ENCODE measurements around the gene MACF1.

Gene MACF1

DNA sequence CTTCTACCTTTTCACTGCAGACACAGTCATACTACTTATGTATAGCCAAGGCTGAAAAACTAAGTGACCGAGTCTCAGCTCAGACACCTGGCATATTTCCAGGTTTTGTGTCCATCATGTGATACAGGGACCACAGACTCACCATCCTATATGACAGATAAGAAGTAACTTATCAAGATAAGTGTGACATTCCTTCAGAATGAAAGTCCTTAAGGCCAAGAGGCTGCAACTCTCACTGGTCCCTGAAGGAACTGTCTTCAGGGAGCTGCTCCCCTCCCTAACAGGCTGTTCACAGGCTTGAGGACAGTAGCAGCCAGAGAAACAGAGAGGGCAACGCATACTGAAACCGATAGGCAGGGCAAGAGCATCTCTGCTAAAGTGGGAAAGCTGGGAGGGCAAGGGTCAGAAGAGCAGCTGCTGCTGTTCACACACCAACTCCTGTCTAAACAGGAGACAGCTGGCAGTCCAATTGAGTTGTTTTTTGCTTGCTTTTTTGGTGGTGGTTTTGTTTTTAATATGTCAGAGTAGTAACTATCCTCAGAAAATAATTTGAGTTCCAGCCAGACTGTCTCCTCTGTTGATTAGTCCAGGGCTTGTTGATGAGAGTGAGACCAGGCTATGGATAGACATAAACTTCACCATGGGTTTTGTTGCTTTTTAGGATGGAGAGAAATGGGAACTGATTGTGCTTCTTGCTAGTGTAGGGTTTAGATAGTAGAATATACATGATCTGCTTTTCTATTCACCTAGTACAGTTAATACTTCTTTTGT is 67.7 kb downstream of the MACF1 start:
- no peak overlapping the region for H3K27ac ChIP-seq (ENCODE audit: low read length)
- H3K9me3 ChIP-seq (ENCODE audit: insufficient read depth, low read depth, low read length) = no peaks in the 10 kb centered on the region
- no peak overlapping the region for H3K4me3 ChIP-seq (ENCODE audit: low read length)
- H3K27me3 ChIP-seq (ENCODE audit: insufficient read depth, low read length) = no peaks in the 10 kb centered on the region
- no peaks in the 10 kb centered on the region for H3K36me3 ChIP-seq (ENCODE audit: insufficient read depth, low read depth, low read length)
- no peak overlapping the region for H3K9ac ChIP-seq (ENCODE audit: low read depth, low read length)
- peaks cover 35% of the 10 kb centered on the region for H3K4me1 ChIP-seq (ENCODE audit: insufficient read depth, low read length)

DNA sequence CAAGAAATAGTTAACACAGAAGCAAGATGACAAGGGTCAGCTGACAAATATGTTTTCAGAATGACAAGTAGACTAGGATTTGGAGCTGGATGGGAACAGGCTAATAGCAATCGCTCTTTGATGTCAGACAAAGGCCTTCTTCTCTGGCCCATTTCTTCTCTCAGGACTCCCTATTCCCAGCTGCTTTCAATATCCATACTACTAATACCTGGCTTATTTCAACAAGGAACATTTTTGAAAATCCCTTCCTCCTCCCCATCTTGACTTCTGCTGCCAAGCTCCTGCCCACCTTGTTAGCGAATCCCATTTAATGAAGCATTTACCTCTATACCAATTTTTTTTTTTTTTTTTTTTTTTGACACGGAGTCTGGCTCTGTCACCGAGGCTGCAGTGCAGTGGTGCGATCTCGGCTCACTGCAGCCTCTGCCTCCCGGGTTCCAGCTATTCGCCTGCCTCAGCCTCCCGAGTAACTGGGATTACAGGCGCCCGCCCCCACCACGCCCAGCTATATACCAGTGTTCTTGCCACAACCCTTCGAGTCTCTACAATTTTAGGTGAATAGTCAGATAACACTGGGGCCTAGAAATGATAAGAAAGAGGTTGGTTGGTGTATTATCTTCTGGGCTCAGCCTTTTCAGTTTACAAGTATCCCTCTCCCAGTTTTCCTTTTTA is 68.4 kb downstream of the MACF1 start:
- H3K4me1 ChIP-seq (ENCODE audit: insufficient read depth, low read length) = peaks cover 37% of the 10 kb centered on the region
- H3K4me3 ChIP-seq (ENCODE audit: low read length) = no peak overlapping the region
- H3K9ac ChIP-seq (ENCODE audit: low read depth, low read length) = no peak overlapping the region
- H3K9me3 ChIP-seq (ENCODE audit: insufficient read depth, low read depth, low read length) = no peaks in the 10 kb centered on the region
- no peak overlapping the region for H3K27ac ChIP-seq (ENCODE audit: low read length)
- H3K36me3 ChIP-seq (ENCODE audit: insufficient read depth, low read depth, low read length) = no peaks in the 10 kb centered on the region
- no peaks in the 10 kb centered on the region for H3K27me3 ChIP-seq (ENCODE audit: insufficient read depth, low read length)

DNA sequence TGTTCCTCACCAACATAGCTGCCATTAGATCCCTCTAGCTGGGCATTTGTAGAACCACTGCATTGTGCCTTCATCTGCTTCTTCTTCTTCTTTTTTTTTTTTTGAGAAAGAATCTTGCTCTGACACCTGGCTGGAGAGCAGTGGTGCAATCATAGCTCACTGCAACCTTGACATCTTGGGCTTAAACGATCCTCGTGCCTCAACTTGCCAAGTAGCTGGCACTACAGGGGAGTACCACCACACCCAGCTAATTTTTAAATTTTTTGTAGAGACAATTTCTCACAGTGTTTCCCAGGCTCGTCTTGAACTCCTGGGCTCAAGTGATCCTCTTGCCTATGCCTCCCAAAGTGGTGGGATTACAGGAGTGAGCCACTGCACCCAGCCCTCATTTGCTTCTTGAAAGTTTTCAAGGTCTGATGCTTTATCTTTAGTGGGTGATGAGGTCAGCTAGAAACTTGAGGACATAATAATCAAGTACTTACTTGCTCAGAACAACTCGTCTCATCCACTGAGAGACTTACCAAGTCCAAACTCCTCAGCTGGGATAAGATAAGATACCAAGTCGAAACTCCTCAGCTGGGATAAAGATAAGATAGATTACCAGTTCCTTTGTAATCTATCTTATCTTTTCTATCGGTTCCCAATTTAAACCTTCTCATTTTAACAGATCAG is 71.5 kb downstream of the MACF1 start:
- H3K36me3 ChIP-seq (ENCODE audit: insufficient read depth, low read depth, low read length) = no peaks in the 10 kb centered on the region
- H3K4me3 ChIP-seq (ENCODE audit: low read length) = no peak overlapping the region
- H3K4me1 ChIP-seq (ENCODE audit: insufficient read depth, low read length) = peaks cover 32% of the 10 kb centered on the region
- H3K9ac ChIP-seq (ENCODE audit: low read depth, low read length) = no peak overlapping the region
- H3K9me3 ChIP-seq (ENCODE audit: insufficient read depth, low read depth, low read length) = no peaks in the 10 kb centered on the region
- H3K27me3 ChIP-seq (ENCODE audit: insufficient read depth, low read length) = no peaks in the 10 kb centered on the region
- H3K27ac ChIP-seq (ENCODE audit: low read length) = no peak overlapping the region

DNA sequence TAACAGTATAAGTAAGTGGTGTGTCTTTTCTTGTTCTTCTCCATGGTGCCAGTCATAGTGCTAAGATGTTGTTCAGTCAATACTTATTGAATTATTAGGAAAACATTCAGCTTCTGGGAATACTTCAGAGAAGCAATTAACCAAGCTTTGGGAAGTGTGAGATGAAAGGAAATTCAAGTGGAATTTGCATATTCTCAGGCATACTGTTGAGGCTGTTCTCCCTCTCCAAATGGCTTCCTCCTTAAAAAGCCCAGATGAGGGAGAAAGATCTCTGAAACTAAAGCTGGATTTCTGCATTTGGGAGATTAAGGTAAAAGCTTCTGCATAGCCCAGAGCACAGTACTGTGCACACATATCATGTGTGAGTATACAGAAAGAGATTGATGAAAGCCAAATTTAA is 73.4 kb downstream of the MACF1 start:
- H3K4me1 ChIP-seq (ENCODE audit: insufficient read depth, low read length) = peaks cover 38% of the 10 kb centered on the region
- H3K9ac ChIP-seq (ENCODE audit: low read depth, low read length) = no peak overlapping the region; the same call in 1 of the 2 replicates
- peaks cover 9% of the 10 kb centered on the region for H3K36me3 ChIP-seq (ENCODE audit: insufficient read depth, low read depth, low read length)
- no peaks in the 10 kb centered on the region for H3K27me3 ChIP-seq (ENCODE audit: insufficient read depth, low read length)
- H3K4me3 ChIP-seq (ENCODE audit: low read length) = peak overlapping the region; percentile 8; the same call in 1 of the 2 replicates
- H3K27ac ChIP-seq (ENCODE audit: low read length) = no peak overlapping the region
- H3K9me3 ChIP-seq (ENCODE audit: insufficient read depth, low read depth, low read length) = no peaks in the 10 kb centered on the region

DNA sequence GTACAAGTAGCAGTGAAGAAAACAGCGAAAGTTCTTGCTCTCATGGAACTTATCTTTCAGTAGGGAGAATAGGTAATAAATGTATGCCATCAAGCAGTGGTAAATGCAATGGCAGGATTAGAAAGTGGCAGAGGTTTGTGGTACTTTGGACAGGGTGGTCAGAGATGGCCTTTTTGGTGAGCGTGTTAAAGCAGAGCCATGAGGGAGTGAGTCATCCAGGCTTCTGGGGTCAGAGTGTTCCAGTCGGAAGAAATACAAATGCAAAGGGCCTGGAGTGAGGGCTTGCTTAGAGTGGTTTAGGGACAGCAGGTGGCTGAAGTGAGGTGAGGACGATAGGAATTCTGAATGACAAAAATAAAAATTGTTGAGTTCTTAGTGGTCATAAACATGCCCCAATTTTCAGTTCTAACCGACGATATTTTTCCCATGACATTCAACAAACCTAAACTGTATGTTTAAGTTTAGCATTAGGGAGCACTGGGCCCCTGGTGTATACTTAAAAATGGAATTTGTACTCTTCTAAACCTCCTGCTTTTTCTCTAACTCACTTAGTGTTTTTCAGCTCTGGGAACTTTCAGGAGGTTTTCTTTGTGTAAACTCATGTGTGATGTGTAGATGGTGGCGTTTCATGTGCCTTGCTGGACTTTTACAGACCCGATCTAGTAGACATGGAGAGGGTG is 78.2 kb downstream of the MACF1 start:
- Histone ChIP-seq H3K27ac (ENCODE audit: low read length) (no peak overlapping the region), H3K27me3 (ENCODE audit: insufficient read depth, low read length) (no peaks in the 10 kb centered on the region), H3K9me3 (ENCODE audit: insufficient read depth, low read depth, low read length) (no peaks in the 10 kb centered on the region), H3K9ac (ENCODE audit: low read depth, low read length) (no peak overlapping the region), H3K4me3 (ENCODE audit: low read length) (no peak overlapping the region), H3K36me3 (ENCODE audit: insufficient read depth, low read depth, low read length) (peaks cover 52% of the 10 kb centered on the region), H3K4me1 (ENCODE audit: insufficient read depth, low read length) (peaks cover 26% of the 10 kb centered on the region)

DNA sequence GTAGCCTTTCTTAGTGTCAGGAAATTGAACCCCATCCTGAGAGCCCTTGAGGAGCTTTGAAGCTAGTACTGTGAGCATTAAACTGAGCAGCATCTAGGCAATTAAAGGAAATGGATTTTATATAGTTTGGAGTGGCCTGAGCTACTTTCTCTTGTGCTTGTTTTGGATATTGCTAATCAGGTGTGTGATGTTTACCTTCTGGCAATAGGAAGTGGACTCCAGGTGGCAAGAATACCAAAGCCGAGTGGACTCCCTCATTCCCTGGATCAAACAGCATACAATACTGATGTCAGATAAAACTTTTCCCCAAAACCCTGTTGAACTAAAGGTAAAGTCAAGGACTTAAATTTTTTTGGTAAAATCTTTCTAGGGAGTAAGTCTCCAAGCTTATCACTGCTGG is 79.4 kb downstream of the MACF1 start:
- Histone ChIP-seq H3K27me3 (ENCODE audit: insufficient read depth, low read length) (no peaks in the 10 kb centered on the region), H3K9ac (ENCODE audit: low read depth, low read length) (no peak overlapping the region), H3K36me3 (ENCODE audit: insufficient read depth, low read depth, low read length) (peaks cover 64% of the 10 kb centered on the region), H3K4me3 (ENCODE audit: low read length) (no peak overlapping the region), H3K9me3 (ENCODE audit: insufficient read depth, low read depth, low read length) (no peaks in the 10 kb centered on the region), H3K27ac (ENCODE audit: low read length) (no peak overlapping the region), H3K4me1 (ENCODE audit: insufficient read depth, low read length) (peaks cover 14% of the 10 kb centered on the region)

DNA sequence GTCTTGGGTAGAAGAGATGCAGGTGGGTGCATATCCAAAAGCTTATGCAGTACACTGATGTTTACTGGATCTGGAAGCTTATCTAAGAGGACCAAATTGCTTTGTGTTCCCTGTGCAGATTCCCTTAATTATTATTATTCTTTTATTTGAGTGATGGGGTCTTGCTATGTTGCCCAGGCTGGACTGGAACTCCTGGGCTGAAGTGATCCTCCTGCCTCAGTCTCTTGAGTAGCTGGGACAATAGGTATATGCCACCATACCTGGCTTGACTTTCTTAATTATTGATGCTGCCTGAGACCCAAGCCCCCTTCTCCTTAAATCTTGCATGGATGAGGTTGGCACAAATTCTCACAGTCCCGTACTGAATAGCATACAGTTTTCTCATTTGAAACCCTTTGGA is 83.0 kb downstream of the MACF1 start:
- no peaks in the 10 kb centered on the region for H3K27me3 ChIP-seq (ENCODE audit: insufficient read depth, low read length)
- no peak overlapping the region for H3K9ac ChIP-seq (ENCODE audit: low read depth, low read length)
- peaks cover 78% of the 10 kb centered on the region for H3K36me3 ChIP-seq (ENCODE audit: insufficient read depth, low read depth, low read length)
- no peak overlapping the region for H3K27ac ChIP-seq (ENCODE audit: low read length)
- H3K9me3 ChIP-seq (ENCODE audit: insufficient read depth, low read depth, low read length) = no peaks in the 10 kb centered on the region
- no peaks in the 10 kb centered on the region for H3K4me1 ChIP-seq (ENCODE audit: insufficient read depth, low read length)
- no peak overlapping the region for H3K4me3 ChIP-seq (ENCODE audit: low read length)

DNA sequence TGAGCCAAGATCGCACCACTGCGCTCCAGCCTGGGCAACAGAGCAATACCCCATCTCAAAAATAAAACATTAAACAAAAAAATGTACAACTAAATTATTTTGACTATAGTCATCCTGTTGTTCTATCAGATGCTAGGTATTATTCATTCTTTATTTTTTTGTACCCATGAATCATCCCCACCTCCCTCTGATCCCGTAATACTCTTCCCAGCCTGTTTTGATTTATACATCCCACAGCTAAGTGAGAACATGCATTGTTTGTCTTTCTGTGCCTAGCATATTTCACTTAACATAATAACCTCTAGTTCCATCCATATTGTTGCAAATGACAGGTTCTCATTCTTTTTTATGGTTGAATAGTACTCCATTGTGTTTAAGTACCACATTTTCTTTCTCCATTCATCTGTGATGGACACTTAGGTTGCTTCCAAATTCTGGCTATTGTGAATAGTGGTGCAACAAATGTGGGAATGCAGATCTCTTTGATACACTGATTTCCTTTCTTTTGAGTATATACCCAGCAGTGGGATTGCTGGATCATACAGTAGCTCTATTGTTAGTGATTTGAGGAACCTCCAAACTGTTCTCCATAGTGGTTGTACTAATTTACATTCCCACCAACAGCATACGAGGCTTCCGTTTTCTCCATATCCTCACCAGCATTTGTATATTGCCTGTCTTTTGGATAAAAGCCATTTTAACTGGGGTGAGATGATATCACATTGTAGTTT is 84.4 kb downstream of the MACF1 start:
- no peak overlapping the region for H3K4me3 ChIP-seq (ENCODE audit: low read length)
- peaks cover 78% of the 10 kb centered on the region for H3K36me3 ChIP-seq (ENCODE audit: insufficient read depth, low read depth, low read length)
- no peaks in the 10 kb centered on the region for H3K4me1 ChIP-seq (ENCODE audit: insufficient read depth, low read length)
- no peaks in the 10 kb centered on the region for H3K9me3 ChIP-seq (ENCODE audit: insufficient read depth, low read depth, low read length)
- H3K9ac ChIP-seq (ENCODE audit: low read depth, low read length) = no peak overlapping the region
- H3K27me3 ChIP-seq (ENCODE audit: insufficient read depth, low read length) = no peaks in the 10 kb centered on the region
- no peak overlapping the region for H3K27ac ChIP-seq (ENCODE audit: low read length)

DNA sequence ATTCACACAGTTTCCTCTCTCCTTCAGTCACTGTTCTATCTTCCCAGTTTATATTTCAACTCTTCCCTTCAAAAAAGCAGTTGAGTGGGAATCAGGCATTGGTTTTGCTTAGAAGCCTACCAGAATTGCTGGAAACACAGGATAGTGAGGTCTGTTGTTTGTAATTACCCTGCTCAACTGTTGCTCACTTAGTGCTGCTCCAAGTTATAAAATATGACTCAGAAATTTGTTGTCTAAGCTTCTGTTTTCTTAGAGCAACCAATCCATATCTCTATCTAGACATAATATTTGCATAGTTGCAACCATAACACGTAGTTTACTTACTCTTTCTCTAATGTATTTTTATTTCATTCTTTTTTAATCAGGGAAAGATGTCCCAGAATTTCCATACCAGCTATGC is 87.9 kb downstream of the MACF1 start:
- H3K27ac ChIP-seq (ENCODE audit: low read length) = no peak overlapping the region
- no peaks in the 10 kb centered on the region for H3K4me1 ChIP-seq (ENCODE audit: insufficient read depth, low read length)
- H3K36me3 ChIP-seq (ENCODE audit: insufficient read depth, low read depth, low read length) = peaks cover 76% of the 10 kb centered on the region
- no peaks in the 10 kb centered on the region for H3K27me3 ChIP-seq (ENCODE audit: insufficient read depth, low read length)
- no peaks in the 10 kb centered on the region for H3K9me3 ChIP-seq (ENCODE audit: insufficient read depth, low read depth, low read length)
- no peak overlapping the region for H3K9ac ChIP-seq (ENCODE audit: low read depth, low read length)
- H3K4me3 ChIP-seq (ENCODE audit: low read length) = no peak overlapping the region

DNA sequence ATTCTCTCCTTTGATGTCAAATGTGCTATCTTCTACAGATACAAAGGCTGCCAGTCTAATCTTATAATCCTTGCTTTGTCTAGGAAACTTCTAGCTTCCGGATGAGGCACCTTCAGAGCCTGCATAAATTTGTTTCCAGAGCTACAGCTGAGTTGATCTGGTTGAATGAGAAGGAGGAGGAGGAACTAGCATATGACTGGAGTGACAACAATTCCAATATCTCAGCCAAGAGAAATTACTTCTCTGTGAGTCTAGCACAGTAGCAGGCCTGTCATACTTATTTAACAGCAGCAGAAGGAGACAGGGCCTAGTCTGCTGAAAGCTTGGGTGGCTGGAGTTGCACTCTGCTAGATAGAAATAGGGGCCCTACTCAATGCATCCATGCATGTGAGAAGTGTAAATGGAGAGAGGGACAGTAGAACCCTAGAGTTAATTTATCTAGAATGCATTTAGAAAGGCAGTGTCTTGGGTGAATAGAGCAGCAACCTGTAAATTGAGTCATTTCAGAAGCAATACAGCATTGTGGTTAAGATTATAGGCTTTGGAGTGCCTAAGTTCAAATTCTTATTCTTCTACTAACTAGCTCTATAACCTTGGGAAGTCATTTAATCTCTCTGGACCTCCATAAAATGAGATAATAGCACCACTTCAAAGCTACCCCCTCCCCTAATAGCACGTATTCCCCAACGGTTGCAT is 89.0 kb downstream of the MACF1 start:
- Histone ChIP-seq H3K4me3 (ENCODE audit: low read length) (no peak overlapping the region), H3K27me3 (ENCODE audit: insufficient read depth, low read length) (no peaks in the 10 kb centered on the region), H3K9ac (ENCODE audit: low read depth, low read length) (no peak overlapping the region), H3K27ac (ENCODE audit: low read length) (no peak overlapping the region), H3K9me3 (ENCODE audit: insufficient read depth, low read depth, low read length) (no peaks in the 10 kb centered on the region), H3K36me3 (ENCODE audit: insufficient read depth, low read depth, low read length) (peaks cover 76% of the 10 kb centered on the region), H3K4me1 (ENCODE audit: insufficient read depth, low read length) (no peaks in the 10 kb centered on the region)

DNA sequence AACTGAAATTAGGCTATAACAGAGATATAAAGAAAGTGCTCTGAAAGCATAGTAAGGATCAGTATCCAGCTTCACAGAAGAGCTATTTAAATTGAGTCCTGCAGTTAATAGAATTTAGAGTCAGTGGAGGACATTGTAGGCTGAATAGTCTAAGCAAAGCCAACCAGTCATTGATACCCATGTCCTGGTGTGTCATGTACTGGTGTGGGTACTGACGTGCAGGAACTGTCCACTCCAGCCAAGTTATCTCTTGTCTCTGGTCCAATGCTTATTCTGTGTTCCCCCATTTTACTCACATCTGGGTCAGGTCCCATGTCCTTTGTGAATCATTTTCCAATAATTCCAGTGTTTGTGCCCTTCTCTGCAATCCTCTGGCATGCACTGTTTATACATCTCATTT is 90.0 kb downstream of the MACF1 start:
- Histone ChIP-seq H3K9ac (ENCODE audit: low read depth, low read length) (no peak overlapping the region), H3K4me1 (ENCODE audit: insufficient read depth, low read length) (no peaks in the 10 kb centered on the region), H3K27me3 (ENCODE audit: insufficient read depth, low read length) (no peaks in the 10 kb centered on the region), H3K4me3 (ENCODE audit: low read length) (no peak overlapping the region), H3K36me3 (ENCODE audit: insufficient read depth, low read depth, low read length) (peaks cover 77% of the 10 kb centered on the region), H3K9me3 (ENCODE audit: insufficient read depth, low read depth, low read length) (no peaks in the 10 kb centered on the region), H3K27ac (ENCODE audit: low read length) (no peak overlapping the region)
